Hematopoietic multipotent progenitor cell treated with erythropoietin and hydrocortisone succinate and interleukin-3 and kit ligand, for 8 days (in vitro differentiated cells): ENCODE data around the gene FBXO22.
A peak's percentile ranks its signal among the peaks of the same experiment; 100 is the strongest.
"Not testable (repeated sequence)": the region's sequence is repeated elsewhere in the genome, so short reads cannot be mapped to it uniquely, and the experiment has no call there.

Experiments
- DNase-seq: peaks from one replicate; pipeline ENCODE4 v3.0.0-alpha.2; 2015

FBXO22 gene

GRCh38 chr15:75903331-75904239 lies at the start of gene FBXO22:
Gene FBXO22, plus strand, starts transcription at chr15:75903878. Its CDS starts 86 bp downstream, at chr15:75903964.
- peak; percentile 89 for DNase-seq

- DNase-seq, result no peak
Measured at GRCh38 chr15:75857886-75858285, 45.8 kb upstream of the FBXO22 start.

GRCh38 chr15:75861750-75862402 lies 41.8 kb upstream of the FBXO22 start:
- DNase-seq, result no peak

GRCh38 chr15:75862796-75863195 lies 40.9 kb upstream of the FBXO22 start:
- DNase-seq, result no peak

- peak; percentile 45 for DNase-seq
Measured at GRCh38 chr15:75864213-75865059, 39.2 kb upstream of the FBXO22 start.

- not testable (repeated sequence) for DNase-seq
Measured at GRCh38 chr15:75866045-75866444, 37.6 kb upstream of the FBXO22 start.

GRCh38 chr15:75866916-75867315 lies 36.8 kb upstream of the FBXO22 start:
- DNase-seq, result no peak

GRCh38 chr15:75867449-75867848 lies 36.2 kb upstream of the FBXO22 start:
- DNase-seq, result no peak

GRCh38 chr15:75868019-75868418 lies 35.7 kb upstream of the FBXO22 start:
- DNase-seq, result no peak

- DNase-seq, result no peak
Measured at GRCh38 chr15:75869446-75869845, 34.2 kb upstream of the FBXO22 start.

GRCh38 chr15:75871589-75871988 lies 32.1 kb upstream of the FBXO22 start:
- DNase-seq, result not testable (repeated sequence)

- DNase-seq, result peak; percentile 76
Measured at GRCh38 chr15:75872403-75872990, 31.2 kb upstream of the FBXO22 start.

- DNase-seq, result no peak
Measured at GRCh38 chr15:75884041-75884440, 19.6 kb upstream of the FBXO22 start.

- DNase-seq, result no peak
Measured at GRCh38 chr15:75887178-75887577, 16.5 kb upstream of the FBXO22 start.

- DNase-seq, result peak; percentile 23
Measured at GRCh38 chr15:75891895-75892294, 11.8 kb upstream of the FBXO22 start.

GRCh38 chr15:75895731-75896130 lies 7.9 kb upstream of the FBXO22 start:
- peak; percentile 74 for DNase-seq

- no peak for DNase-seq
Measured at GRCh38 chr15:75900577-75900976, 3.1 kb upstream of the FBXO22 start.

- peak; percentile 43 for DNase-seq
Measured at GRCh38 chr15:75902129-75902557, 1.5 kb upstream of the FBXO22 start.

- no peak for DNase-seq
Measured at GRCh38 chr15:75905231-75905630, 1.6 kb downstream of the FBXO22 start.

- DNase-seq, result not testable (repeated sequence)
Measured at GRCh38 chr15:75910355-75910754, 6.7 kb downstream of the FBXO22 start.

GRCh38 chr15:75916978-75917377 lies 13.3 kb downstream of the FBXO22 start:
- DNase-seq, result no peak

- DNase-seq, result no peak
Measured at GRCh38 chr15:75918135-75918534, 14.5 kb downstream of the FBXO22 start.

GRCh38 chr15:75920079-75920478 lies 16.4 kb downstream of the FBXO22 start:
- no peak for DNase-seq
